SW480 (cell line): Measurements from ENCODE around the gene ANTXR1.

Source experiments
- DNase-seq: peaks from one replicate; pipeline ENCODE4 v3.0.0-alpha.2; 2016; ENCODE audit warnings: low spot score

Gene ANTXR1

DNA sequence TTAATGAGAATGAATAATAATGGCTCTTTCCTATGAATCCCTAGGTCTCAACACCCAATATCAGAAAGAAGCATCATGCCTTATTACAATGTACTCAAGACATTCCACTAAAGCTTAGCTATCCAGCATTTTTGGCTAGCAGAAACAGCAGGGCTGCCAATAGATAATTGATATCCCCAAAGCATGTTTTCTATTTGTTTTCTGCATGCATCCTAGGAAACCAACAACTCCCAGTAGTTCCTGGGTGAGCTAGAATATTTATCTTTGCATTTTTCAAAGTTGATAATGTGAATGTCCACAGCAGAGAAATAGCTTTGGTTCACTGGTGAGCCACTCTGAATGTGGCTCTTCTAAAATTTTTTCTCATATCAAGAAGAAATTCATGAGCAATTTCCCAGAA, 5.8 kb upstream of the ANTXR1 start:
- no peak for DNase-seq

DNA sequence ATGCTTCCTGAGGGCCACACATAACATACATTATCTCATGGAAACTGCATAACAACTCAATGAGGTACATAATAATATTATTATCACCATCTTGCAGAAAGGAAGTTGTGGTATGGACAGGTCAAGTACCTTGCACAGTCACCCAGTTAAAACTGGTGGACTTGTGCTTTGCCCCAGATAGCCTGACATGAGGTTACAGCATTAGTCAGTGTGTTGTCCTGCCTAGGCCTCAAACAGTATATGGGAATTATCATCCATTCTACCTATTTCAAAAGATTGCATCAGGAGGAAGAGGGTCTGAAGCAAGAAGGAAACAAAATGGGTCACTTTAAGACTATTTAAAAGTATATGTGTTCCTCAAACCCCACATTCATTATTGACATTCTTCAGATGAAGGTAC, 5.4 kb upstream of the ANTXR1 start:
- peak; percentile 34 for DNase-seq

DNA sequence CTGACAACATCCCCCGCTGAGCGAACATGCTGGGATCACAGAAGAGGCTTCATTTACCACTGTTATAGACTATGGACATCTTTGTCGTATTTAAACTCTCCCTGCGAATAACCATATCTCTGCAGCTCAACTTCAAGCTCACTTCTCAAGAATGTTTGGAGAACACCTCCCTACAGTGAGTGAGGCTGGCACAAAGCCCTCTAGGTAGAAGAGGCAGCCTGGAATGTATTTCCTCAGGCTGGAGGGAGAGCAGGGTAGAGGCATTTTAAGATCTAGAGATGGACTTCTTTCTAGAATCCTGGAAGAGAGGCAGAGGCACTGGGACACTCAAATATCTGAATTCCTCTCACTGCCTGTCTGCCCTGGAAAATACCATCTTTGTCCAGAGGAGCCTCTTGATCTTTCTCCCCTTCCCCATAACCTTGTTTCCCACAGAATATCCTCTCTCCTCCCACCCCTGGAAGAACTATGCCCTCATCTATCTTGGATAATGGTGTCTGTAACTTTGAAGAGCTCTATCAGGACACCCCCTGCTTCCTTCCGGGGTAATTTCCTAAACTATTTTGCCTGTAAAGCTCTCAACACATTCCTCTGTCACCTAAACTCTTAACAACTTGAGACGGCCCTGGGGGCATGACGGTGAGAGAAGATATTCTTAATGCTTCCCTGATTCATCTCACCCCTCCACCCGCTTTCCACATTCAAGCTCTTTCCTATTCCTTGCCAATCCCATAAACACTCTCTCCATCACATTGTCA, 2.4 kb upstream of the ANTXR1 start:
- DNase-seq = no peak

DNA sequence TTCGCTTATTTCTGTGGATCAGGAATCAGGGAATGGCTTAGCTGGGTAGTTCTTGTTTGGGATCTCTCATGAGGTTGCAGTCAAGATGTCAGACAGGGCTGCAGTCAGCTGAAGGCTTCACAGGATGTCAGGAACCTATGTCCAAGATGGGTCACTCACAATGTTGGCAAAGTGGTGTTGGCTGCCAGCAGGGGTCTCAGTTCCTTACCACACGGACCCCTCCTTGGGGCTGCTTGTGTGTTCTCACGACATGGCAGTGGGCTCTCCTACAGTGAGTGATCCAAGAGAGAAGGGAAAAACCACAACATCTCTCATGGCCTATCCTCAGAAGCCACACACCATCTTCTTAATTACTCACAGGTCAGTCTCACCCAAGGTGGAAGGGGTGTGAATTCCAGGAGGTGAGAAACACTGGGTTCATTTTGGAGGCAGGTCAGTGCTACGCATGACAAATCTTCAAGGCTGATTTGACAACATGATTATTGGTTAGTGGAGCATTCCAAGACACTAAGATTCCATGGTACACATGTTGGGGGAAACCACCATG, 1.3 kb upstream of the ANTXR1 start:
- DNase-seq = no peak

DNA sequence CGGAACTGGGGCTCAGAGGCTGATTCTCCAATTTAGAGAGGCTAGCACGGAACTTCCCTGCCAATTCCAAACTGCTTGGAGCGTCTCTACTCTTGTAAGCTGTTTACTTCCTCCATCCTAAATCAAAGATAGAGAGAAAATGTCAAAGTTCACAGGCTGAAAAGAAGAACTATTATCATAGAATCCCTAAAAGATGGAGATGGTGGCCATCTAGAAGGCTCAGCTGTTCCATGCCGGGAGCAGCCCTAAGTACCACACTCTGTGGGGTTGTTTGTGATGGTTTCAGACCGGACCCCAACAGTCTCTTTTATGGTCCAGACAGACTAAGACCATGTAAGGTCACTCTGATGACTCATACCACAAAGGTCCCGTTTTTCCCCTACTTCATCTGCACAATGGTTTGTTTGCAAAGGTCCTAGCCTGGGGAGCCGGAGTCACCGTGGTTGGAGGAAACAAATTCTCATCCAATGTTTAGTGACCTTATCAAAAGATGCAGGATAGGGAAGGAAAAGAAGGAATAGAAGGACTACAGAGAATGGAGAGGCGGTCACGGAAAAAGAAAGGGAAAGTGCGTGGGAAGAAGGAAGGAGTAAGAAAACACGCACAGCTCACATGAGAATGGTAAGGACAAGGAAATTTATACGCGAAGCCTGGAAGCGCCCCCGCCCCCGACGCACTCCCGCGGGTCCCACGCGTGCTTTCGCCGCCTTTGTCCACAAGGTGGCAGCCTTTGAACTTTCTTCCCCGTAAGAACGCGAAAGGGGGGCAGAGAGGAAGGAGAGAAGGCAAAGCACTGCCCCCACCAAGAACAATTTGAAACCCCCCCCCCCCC, 453 bp upstream of the ANTXR1 start:
- DNase-seq = peak; percentile 27

DNA sequence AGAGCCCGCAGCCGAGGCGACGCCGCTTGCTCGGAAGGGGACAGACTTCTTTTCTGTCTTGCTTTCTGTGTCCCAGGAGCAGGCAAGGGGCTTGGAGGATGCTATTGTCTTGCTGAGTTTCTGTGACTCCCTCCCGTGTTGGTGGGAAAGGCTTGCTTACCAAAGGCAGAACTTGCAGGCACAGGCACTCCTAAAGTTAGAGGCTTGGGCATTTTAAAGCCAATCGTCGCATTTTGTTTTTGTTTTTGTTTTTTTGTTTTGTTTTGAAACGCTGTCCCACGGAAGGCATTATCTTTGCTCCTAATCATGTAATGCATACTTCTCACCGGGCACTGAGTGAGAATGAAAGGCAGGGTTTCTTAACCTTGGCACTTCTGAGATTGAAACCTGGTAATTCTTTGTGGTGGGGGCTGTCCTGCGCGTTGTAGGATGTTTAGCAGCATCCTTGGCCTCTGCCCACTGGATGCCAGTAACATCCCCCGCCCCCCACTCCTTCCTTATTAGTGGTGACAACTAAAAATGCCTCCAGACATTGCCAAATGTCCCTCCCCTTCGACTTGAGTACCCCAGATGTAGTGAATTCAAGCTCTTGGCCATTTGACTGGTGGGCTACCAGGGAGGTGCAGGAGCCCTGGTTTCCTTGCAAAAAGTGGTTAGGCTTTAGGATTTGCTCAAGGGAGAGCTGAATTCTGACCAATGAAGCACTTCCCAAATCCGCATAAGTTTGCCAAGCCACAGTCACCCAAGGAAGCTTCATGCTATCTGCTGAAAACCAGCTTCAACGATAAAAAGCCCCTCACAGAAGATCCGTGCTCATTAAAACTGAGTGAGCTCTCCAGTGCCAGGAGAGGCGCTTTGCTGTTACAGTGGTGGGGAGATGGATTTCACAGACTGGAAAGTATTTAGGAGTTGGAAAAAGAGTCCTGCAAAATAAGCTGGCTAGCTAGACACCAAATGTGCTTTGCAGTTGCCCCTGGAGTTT, 1.2 kb downstream of the ANTXR1 start:
- DNase-seq = no peak

DNA sequence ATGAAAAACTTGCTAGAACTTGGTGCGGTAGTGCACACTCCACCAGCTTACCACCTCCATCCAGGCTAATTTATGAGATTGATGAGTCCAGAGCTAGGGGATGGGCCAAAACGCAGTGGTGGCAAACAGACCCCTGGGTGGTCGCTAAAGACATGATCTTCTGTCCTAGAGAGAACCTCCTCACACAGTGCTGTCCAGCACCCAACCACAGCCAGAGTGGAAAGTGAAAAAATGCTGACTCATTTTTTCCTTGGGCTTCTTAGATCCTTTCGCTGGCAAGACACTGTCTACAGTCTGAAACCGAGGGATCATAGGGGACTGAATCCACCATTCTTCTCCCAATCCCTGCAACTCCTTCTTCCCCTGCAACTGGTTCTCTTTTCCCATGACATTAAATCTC, 4.1 kb downstream of the ANTXR1 start:
- no peak for DNase-seq

DNA sequence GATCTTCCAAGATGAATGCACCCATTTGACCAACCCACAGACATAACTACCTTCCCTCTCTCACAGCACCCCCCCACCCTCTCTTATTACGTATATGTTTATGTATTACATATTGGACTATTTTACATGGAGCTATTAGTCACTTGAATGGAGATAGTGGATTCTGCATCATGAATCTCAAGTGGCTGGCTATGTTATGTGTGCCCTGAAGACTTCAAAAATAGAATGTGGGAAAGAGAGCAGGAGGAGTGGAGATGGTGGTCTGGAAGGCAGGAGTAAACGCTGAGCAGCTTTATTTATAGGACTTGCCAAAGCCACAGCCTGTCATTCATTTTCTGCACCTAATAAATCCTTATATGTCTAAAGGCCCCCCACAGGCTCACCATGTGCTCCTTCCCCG, 4.9 kb downstream of the ANTXR1 start:
- DNase-seq = no peak

DNA sequence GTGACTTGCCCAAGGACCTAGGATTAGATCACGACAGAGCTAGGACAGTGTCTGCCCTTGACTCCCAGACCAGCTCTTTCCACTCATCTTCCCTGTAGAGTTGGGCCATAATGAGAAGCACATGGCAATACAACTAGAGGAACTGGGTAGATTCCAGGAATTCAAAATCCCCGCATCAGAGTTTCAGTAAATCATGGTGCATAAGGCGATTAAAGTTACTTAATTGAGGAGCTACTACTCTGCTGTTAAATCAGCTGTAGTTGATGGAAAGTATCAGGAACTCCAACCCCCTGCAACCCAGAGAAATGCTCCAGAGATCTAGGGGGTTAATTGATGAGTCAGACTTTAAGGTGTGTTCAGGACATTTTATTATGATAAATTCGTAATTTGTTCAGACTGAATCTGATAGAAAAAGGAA, 5.7 kb downstream of the ANTXR1 start:
- DNase-seq = no peak

DNA sequence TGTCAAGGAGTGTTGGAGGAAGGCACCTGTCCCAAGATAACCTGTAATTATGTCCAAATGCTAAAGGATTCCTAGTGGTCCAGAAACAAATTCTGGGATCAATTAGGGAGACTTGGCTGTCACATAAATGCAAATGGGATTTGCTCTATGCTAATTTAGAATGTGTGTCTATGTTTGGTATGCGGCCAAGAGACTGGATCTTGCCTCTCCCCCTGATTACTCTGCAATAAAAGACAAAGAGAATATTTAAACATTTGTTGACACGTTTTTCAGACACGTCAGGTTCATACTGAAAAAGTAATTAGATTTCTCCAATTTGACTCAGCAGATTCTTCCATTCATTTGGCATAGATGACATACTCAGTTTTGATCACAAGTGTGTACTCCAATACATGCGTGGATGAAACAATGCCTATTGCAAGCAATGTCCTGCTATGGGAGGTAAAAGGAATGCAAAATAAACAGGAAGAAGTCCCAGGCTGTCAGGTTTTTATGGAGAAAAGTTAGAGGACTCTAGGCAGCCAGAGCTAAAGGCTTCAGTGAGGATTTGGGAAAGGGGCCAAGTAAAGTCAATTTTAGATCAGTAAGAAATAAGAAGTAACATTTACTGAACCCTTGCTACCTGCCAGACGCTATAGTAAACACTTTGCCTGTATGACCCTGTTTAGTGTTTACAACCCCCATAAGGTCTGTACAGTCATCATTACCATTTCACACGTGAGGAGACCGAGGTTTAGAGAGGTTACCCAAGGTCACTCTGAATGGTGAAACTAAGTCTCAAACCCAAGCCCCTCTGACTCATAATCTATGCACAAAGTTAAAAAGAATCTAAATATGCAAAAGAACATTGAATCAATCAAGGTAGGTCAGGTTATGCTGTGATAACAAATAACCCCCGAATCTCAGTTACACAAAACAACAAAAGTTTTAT, 7.8 kb downstream of the ANTXR1 start:
- no peak for DNase-seq

DNA sequence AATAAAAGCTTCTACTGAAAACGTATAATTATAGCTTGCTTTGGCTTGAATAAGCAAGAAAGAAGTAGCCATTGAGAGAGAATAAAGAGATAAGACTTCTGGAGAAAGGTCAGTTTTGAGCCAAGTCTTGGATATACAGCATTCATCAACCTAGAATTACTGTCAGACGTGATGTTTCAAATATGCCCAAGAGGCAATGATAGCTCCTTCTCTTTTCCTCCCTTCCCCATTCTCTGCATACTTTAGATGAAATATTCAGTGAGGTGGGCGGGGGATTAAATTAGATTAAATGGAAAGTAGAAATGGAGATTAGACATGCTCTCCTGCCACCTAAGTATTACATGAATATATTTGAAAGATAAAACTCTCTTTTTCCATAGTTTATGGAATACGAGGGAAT, 8.7 kb downstream of the ANTXR1 start:
- DNase-seq = no peak

DNA sequence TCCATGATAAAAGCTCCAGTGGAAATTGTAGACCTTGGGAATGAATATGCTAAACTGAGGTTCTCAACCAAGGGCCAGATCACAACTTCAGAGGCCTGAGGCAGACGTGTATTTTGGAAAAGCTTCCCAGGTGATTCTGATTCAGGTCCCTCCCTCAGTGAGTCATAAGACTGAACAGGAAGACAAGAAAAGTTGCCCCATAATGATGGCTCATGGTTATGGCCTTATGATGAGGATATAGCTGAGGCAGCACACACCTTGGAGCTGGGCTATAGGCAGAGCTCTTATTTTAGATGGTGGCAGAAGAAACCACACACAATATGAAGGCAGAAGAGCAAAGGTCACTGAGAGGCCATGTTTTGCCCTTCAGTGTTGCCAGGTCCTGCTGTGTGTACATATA, 9.6 kb downstream of the ANTXR1 start:
- DNase-seq = no peak

DNA sequence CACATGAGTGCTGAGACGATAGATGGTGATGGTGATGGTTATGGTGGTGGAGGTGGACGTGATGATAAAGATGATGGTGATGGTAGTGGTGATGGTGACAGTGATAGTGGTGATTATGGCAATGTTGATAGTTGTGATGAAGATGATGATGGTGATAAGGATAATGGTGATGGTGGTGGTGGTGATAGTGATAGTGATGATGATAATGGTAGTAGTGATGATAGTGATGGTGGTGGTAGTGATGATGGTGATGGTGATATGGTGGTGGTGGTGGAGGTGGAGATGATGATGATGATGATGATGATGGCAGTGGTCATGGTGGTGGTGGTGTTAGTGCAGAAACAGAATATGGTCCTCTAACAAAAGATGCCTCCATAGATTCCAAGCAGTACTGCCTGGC, 10.3 kb downstream of the ANTXR1 start:
- DNase-seq = no peak

DNA sequence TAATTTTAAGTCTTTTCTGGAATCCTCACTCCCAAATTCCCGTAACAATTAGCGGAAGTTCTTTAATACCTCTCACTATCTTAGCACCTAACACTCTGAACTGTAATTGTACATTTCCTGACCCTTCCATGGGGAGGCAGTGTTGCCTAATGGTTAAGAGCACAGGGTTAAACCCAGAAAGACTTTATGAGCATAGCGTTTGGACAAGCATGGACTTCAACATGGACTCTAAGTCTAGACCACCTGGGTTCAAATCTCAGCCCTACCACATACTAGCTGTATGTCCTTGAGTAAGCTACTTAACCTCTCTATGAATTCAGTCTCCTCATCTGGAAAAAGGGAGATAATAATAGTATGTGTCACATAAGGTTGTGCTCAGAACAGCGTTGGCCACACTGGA, 13.0 kb downstream of the ANTXR1 start:
- peak; percentile 66 for DNase-seq

DNA sequence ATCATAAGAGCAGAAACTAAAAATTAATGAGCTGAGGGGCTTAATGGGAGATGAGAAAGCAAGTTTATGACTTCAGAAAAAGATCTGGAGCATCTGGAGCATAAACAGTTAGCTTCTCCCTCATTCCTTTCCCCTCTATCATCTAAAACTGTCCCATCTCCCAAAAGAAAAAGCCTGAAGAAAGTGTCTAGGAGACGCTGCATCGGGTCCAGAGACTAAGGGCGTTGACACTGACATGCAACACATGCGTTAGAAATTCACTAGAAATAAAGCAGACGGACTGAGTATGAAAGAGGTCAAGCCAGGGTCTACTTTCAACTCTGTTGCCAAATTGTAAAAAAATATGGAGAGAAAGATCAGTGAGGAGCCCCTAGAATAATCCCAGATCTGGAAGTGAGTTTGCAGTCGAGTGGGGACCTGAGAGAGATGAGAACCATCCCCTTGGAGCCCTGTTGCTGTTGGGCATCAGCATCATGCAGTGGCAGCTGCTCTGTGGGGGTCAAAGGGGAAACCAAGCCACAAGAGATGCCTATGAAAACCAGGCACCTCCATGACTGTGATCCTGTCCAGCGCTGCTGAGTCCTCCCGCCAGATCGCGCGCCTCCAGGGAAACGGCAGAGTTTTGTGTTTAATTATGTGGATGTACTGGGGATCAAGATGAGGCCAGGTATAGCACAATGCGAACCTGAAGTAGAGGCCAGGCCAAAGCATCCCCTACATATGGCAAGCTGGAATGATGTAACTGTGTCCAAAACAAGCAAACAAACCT, 13.9 kb downstream of the ANTXR1 start:
- DNase-seq = no peak

DNA sequence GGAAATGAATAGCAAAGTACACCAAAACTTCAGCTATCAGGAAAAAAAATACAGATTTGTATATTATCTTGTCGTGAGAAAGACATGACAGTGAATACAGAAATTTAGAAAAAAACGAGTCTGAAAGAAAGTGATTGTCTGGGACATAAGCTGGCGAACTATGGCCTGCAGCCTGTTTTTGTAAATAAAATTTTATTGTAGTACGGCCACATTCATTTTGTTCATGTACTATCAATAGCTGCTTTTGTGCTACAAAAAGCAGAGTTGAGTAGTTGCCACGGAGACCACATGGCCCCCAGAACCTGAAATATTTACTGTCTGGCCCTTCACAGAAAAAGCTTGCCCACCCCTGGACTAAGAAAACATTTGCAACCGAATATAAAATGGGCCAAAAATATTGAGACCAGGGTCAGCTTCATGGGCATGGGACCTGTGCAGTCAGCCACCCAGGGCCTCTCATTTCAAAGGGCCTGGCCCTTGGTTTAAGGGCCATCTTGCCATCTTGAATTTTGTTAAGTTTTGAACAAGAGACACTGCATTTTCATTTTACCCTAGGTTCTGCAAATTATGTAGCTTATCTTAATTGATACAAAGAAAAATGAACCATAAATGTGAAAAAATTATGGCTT, 17.9 kb downstream of the ANTXR1 start:
- no peak for DNase-seq

DNA sequence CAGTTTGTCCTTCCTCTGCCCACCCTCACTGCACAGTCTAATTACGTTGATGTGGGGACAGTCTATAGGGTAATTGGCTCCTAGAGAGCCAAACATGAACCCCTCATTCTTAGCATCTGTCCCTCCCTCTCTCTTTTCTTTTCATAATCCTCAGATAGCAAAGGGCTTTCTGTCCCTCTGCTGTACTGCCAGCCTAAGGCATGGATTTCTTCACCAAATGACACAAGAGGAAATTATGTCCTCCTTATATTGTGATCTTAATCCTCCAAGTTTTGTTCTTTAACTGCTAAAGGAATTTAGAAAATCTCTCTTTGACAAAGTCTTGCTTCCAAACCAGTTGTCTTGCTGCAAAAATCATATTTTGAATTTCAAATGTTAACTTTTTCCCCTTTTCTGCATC, 18.5 kb downstream of the ANTXR1 start:
- no peak for DNase-seq

DNA sequence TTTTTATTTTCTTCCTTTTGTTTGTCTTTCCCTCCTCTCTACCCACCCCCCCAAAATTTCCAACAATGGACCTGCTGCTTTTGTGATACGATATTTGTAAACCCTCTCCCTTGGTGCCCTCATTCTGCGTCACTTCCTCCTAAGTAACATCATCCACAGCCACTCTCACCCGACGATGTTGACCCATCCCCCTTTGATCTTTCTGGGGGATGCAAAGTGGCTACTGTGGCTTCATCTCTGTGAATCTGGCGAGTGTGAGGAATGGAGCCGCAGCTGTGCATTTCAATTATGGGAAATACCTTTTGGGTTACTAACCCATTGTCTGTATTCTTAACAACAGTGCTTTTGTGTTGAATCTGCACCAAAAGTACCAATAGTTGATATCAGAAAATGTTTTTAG, 19.4 kb downstream of the ANTXR1 start:
- DNase-seq = peak; percentile 64

DNA sequence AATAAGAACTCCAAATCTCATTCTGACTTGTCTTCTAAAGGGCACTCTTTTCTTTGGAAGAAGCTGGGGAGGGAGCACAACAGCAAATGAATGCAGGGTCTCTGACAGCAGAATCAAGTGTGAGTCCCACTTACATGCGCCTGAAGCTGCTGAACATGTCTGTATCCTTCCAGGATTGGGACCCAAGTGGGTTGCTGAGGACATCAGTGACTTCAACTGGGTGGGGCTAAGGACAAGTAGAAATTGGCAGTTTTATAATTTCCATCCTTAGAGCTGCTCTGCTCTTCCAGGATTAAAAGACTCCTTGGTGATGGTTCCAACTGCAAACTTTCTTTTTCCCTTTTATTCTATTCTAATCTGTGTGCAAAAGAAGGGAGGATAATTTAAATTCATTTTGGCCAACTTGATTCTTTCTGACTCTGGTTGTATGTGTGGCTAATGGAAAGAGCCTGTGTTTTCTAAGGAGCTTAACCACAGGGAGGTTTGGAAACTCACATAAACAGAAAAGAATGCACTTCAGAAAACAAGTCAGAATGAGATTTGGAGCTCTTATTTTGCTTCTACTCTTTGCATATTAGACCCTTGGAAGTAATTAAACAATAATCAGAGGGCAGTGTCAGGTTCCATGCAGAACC, 20.6 kb downstream of the ANTXR1 start:
- no peak for DNase-seq
